ENCODE results near the gene C2orf92.

C2orf92 gene

GRCh38 chr2:97645695-97646629 lies 23.6 kb upstream of the C2orf92 start, which contains the start of gene COX5B:
COX5B (plus strand) TSS chr2:97646062; CDS start chr2:97646087, 25 bp downstream.
- Mint-ChIP-seq H3K27ac (peak within 1 kb of the TSS; percentile 96 to 99 (median 98)), H3K27me3 (ENCODE audit: low read depth) (no peaks in the 10 kb centered on the region), H3K4me1 (peaks cover 13% of the 10 kb centered on the region), H3K4me3 (peak within 1 kb of the TSS; percentile 90 to 96 (median 94)), H3K9me3 (no peaks in the 10 kb centered on the region), H3K36me3 (ENCODE audit: low read depth) (peaks cover 35% of the 10 kb centered on the region)
- no peak for TF ChIP-seq CTCF (IDR thresholded peaks at IDR 0.05; ENCODE audit: unreplicated experiment in 3 of 3)

- H3K4me1 Mint-ChIP-seq, result peaks cover 13% of the 10 kb centered on the region
- peaks cover 39% of the 10 kb centered on the region for H3K36me3 Mint-ChIP-seq (ENCODE audit: low read depth)
- peak overlapping the region; percentile 90 to 96 (median 94) for H3K4me3 Mint-ChIP-seq
- no peaks in the 10 kb centered on the region for H3K9me3 Mint-ChIP-seq
- peak overlapping the region; percentile 13 to 50 (median 46) for H3K27ac Mint-ChIP-seq
- no peak for TF ChIP-seq CTCF (IDR thresholded peaks at IDR 0.05; ENCODE audit: unreplicated experiment in 3 of 3)
- H3K27me3 Mint-ChIP-seq (ENCODE audit: low read depth), result no peaks in the 10 kb centered on the region
These were observed 22.5 kb upstream of the C2orf92 start for GRCh38 chr2:97646977-97647376.

GRCh38 chr2:97651114-97651513 lies 18.4 kb upstream of the C2orf92 start:
- peaks cover 22% of the 10 kb centered on the region for H3K9me3 Mint-ChIP-seq
- no peak overlapping the region for H3K27ac Mint-ChIP-seq
- H3K36me3 Mint-ChIP-seq (ENCODE audit: low read depth), result peaks cover 77% of the 10 kb centered on the region
- H3K4me3 Mint-ChIP-seq, result peak overlapping the region in 2 of 3 experiments; percentile 15 to 45
- no peaks in the 10 kb centered on the region for H3K27me3 Mint-ChIP-seq (ENCODE audit: low read depth)
- no peak for TF ChIP-seq CTCF (IDR thresholded peaks at IDR 0.05; ENCODE audit: unreplicated experiment in 3 of 3)
- H3K4me1 Mint-ChIP-seq, result peaks cover 7% of the 10 kb centered on the region

- peaks cover 81% of the 10 kb centered on the region for H3K36me3 Mint-ChIP-seq (ENCODE audit: low read depth)
- H3K27ac Mint-ChIP-seq, result no peak overlapping the region
- no peaks in the 10 kb centered on the region for H3K27me3 Mint-ChIP-seq (ENCODE audit: low read depth)
- no peaks in the 10 kb centered on the region for H3K4me1 Mint-ChIP-seq
- no peak for TF ChIP-seq CTCF (IDR thresholded peaks at IDR 0.05; ENCODE audit: unreplicated experiment in 3 of 3)
- no peak overlapping the region for H3K4me3 Mint-ChIP-seq
- H3K9me3 Mint-ChIP-seq, result peaks cover 22% of the 10 kb centered on the region
These were observed 16.0 kb upstream of the C2orf92 start for GRCh38 chr2:97653473-97653872.

GRCh38 chr2:97653874-97654273 lies 15.6 kb upstream of the C2orf92 start:
- Mint-ChIP-seq H3K4me1 (no peaks in the 10 kb centered on the region), H3K27ac (no peak overlapping the region), H3K27me3 (ENCODE audit: low read depth) (no peaks in the 10 kb centered on the region), H3K9me3 (peaks cover 22% of the 10 kb centered on the region), H3K4me3 (no peak overlapping the region), H3K36me3 (ENCODE audit: low read depth) (peaks cover 81% of the 10 kb centered on the region)
- TF ChIP-seq CTCF (IDR thresholded peaks at IDR 0.05; ENCODE audit: unreplicated experiment in 3 of 3), result no peak

All from nephron (organoid).